ENCODE data around the gene UBAC2.

- TF ChIP-seq, protein P1, sequence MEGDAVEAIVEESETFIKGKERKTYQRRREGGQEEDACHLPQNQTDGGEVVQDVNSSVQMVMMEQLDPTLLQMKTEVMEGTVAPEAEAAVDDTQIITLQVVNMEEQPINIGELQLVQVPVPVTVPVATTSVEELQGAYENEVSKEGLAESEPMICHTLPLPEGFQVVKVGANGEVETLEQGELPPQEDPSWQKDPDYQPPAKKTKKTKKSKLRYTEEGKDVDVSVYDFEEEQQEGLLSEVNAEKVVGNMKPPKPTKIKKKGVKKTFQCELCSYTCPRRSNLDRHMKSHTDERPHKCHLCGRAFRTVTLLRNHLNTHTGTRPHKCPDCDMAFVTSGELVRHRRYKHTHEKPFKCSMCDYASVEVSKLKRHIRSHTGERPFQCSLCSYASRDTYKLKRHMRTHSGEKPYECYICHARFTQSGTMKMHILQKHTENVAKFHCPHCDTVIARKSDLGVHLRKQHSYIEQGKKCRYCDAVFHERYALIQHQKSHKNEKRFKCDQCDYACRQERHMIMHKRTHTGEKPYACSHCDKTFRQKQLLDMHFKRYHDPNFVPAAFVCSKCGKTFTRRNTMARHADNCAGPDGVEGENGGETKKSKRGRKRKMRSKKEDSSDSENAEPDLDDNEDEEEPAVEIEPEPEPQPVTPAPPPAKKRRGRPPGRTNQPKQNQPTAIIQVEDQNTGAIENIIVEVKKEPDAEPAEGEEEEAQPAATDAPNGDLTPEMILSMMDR (IDR thresholded peaks at IDR 0.05; ENCODE audit: poor library complexity), result no peak
- no peak for TF ChIP-seq EZH2 (IDR thresholded peaks at IDR 0.05; ENCODE audit: borderline replicate concordance)
These were observed 28.4 kb downstream of the UBAC2 start for GRCh38 chr13:99228737-99229691.

Data from hepatocyte (in vitro differentiated cells).